GM23248 (cell line): Measurements from ENCODE around the gene REXO1.

Experiments used
- EZH2 ChIP-seq: fragments of 200-600 bp; sonication (generic); IDR thresholded peaks from 2 replicates; pipeline ENCODE4 v1.6.1; 2018; ENCODE audit warnings: antibody characterized with exemption, mild to moderate bottlenecking; ENCODE audit not compliant: insufficient read depth, poor library complexity, severe bottlenecking
- EZH2phosphoT487 ChIP-seq: fragments of 200-600 bp; sonication (generic); IDR thresholded peaks from 2 replicates; pipeline ENCODE4 v1.6.1; 2018; ENCODE audit warnings: antibody characterized with exemption, moderate library complexity, mild to moderate bottlenecking, low read depth; ENCODE audit not compliant: insufficient read depth

DNA sequence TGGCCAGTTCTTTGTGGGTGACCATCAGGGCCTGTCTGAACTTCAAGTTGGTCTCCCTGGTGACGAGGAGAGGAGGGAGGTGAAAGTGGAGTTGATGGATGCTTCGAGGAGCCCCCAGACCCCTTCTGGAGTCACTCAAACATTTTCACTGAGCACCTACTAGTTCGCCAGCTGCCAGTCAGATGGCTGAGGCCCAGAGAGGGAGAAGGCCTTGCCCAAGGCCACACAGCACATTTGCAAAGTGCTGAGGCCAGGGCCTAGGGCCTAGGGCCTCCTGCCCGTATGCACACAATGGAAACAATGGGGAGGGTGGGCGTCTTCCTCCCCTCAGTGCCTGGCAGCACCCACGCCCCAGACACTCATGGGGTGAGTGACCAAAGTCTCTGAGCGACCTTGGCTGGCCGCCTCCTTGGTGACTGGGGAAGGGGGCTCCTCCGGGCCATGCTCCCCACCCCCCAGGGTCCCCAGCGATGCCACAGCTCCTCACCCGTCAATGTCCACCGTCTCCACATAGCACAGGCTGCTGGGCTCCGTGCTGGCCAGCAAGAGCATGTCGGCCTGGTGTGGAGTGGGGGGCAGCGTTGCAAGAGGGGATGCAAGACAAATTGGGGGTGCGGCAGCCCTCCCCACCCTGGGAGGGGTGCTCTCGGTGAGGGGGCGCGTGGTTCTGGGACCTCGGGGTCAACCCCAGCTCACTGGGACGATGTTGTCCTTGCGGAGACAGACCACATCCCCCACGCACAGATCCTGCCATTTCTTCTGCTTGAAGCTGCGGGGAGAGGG is 42.7 kb downstream of the REXO1 start:
- TF ChIP-seq EZH2 (no peak), EZH2phosphoT487 (no peak)
